K562 (cell line): Measurements from ENCODE around the gene MYMX. TPM values are rescaled to one million over a fixed set of nuclear protein-coding genes. Genes with fewer than 3 reads are reported as not detected.

ENCODE experiments used
- ARID3A ChIP-seq: IDR thresholded peaks from 2 replicates; pipeline ENCODE4 v1.6.1; 2012; ENCODE audit warnings: low read depth, low read length, improper control_type of control experiment, borderline replicate concordance
- ATF2 ChIP-seq: sonication (generic); formaldehyde crosslinking; IDR thresholded peaks from 2 replicates; pipeline ENCODE4 v1.8.1; 2022; ENCODE audit warnings: missing genetic modification reagents
- BRD4 ChIP-seq: fragments of 200-600 bp; sonication (generic); IDR thresholded peaks from 2 replicates; pipeline ENCODE4 v1.6.1; 2017; ENCODE audit warnings: inconsistent platforms
- DPF2 ChIP-seq: fragments of 450-650 bp; IDR thresholded peaks from 2 replicates; pipeline ENCODE4 v1.6.1; 2016
- HCFC1 ChIP-seq: IDR thresholded peaks from 2 replicates; pipeline ENCODE4 v1.6.1; 2012; ENCODE audit warnings: low read depth, low read length, improper control_type of control experiment
- JUN ChIP-seq, 2 experiments: sonication (generic) in 1 of 2; formaldehyde crosslinking in 1 of 2; IDR thresholded peaks; 2 replicates each; pipeline versions ENCODE4 v1.6.1 to v1.8.0; 2012 to 2022; ENCODE audit warnings: borderline replicate concordance in 2 of 2, mild to moderate bottlenecking in 2 of 2, improper control_type of control experiment in 1 of 2, low read depth in 1 of 2, low read length in 1 of 2, missing genetic modification reagents in 1 of 2
- MBD2 ChIP-seq: sonication (generic); IDR thresholded peaks from 2 replicates; pipeline ENCODE4 v1.6.1; 2016; ENCODE audit warnings: low read depth, borderline replicate concordance
- MYC ChIP-seq, 2 experiments: fragments of 250-450 bp in 1 of 2; sonication (Bioruptor Pico) in 1 of 2; IDR thresholded peaks; 2 replicates each; pipeline versions ENCODE4 v1.5.1 to v1.6.1; 2012 to 2021; ENCODE audit warnings: low read depth in 2 of 2, borderline replicate concordance in 1 of 2, improper control_type of control experiment in 1 of 2, low read length in 1 of 2, mild to moderate bottlenecking in 1 of 2, moderate library complexity in 1 of 2
- NCOA1 ChIP-seq: fragments of 450-650 bp; IDR thresholded peaks from 2 replicates; pipeline ENCODE4 v1.6.1; 2016; ENCODE audit warnings: low read depth
- PHB ChIP-seq: fragments of 250-450 bp; sonication (Bioruptor Pico); IDR thresholded peaks from 2 replicates; pipeline ENCODE4 v1.5.0; 2021
- PHF20 ChIP-seq: fragments of 450-650 bp; IDR thresholded peaks from 2 replicates; pipeline ENCODE4 v1.6.1; 2018; ENCODE audit not compliant: partially characterized antibody
- SIX5 ChIP-seq, 2 experiments: IDR thresholded peaks; 2 replicates each; pipeline ENCODE4 v1.6.1; 2011; ENCODE audit warnings: low read length in 2 of 2, borderline replicate concordance in 1 of 2, low read depth in 1 of 2, mild to moderate bottlenecking in 1 of 2, moderate library complexity in 1 of 2; ENCODE audit not compliant: insufficient read depth in 1 of 2
- SMAD2 ChIP-seq: fragments of 150-350 bp; IDR thresholded peaks from 2 replicates; pipeline ENCODE4 v1.6.1; 2014; ENCODE audit warnings: low read depth, mild to moderate bottlenecking, low read length
- SREBF1 ChIP-seq: fragments of 150-350 bp; IDR thresholded peaks from 2 replicates; pipeline ENCODE4 v1.6.1; 2014; ENCODE audit warnings: antibody characterized with exemption, low read depth, low read length, borderline replicate concordance
- ZBED1 ChIP-seq: IDR thresholded peaks from 2 replicates; pipeline ENCODE4 v1.6.1; 2014
- ZNF184 ChIP-seq: sonication (generic); formaldehyde crosslinking; IDR thresholded peaks from 2 replicates; pipeline ENCODE4 v1.5.0; 2020; ENCODE audit warnings: missing genetic modification reagents
- ZNF277 ChIP-seq: fragments of 250-450 bp; sonication (Bioruptor Pico); IDR thresholded peaks from 2 replicates; pipeline ENCODE4 v1.8.0; 2022; ENCODE audit warnings: inconsistent platforms, mild to moderate bottlenecking, moderate library complexity, borderline replicate concordance
- polyA plus RNA-seq, 8 experiments: library from polyadenylated mRNA; depleted of rRNA in 4 of 8; stranded (reverse) in 5 of 8; unstranded in 3 of 8; fragments of >200 nt; fragmentation: Nextera tagmentation in 2 of 8; fragmentation: Illumina TruSeq in 1 of 8; extraction: Ambion mirVana in 2 of 8; extraction: Trizol in 1 of 8; gene quantifications; 2 replicates each; pipeline versions ENCODE4 v1.2.1 to v1.2.3, GENCODE V29; 2011 to 2014; ENCODE audit warnings: inconsistent platforms in 1 of 8, missing spikeins in 1 of 8
- total RNA-seq, 7 experiments: library from RNA; depleted of rRNA in 6 of 7; stranded (reverse); fragments of >200 nt in 6 of 7; fragmentation: Illumina TruSeq in 2 of 7; extraction: Trizol in 2 of 7; gene quantifications; 2 replicates each; pipeline versions ENCODE4 v1.2.1 to v1.2.3, GENCODE V29; 2011 to 2021; ENCODE audit warnings: low replicate concordance in 1 of 7
- TF ChIP-seq, protein P1 (sequence below): fragments of 200-800 bp; sonication (Bioruptor generic); IDR thresholded peaks from 2 replicates; pipeline ENCODE4 v1.6.1; 2017; ENCODE audit warnings: missing genetic modification characterization, missing compliant biosample characterization
- TF ChIP-seq, protein P2 (sequence below): fragments of 450-650 bp; formaldehyde crosslinking; IDR thresholded peaks from 2 replicates; pipeline ENCODE4 v1.4.0; 2020; ENCODE audit warnings: mild to moderate bottlenecking, mixed read lengths

MYMX gene
- total and polyA plus RNA-seq, 9 of the 15 experiments (the other 6 are each of a cell fraction or from before 2014, with no cell fraction given), result 0.12 TPM; not detected in 8

GRCh38 chr6:44257025-44257752, 40.5 kb downstream of the MYMX start, which contains the start of gene SLC35B2 (continued):
- TF ChIP-seq, protein P1, sequence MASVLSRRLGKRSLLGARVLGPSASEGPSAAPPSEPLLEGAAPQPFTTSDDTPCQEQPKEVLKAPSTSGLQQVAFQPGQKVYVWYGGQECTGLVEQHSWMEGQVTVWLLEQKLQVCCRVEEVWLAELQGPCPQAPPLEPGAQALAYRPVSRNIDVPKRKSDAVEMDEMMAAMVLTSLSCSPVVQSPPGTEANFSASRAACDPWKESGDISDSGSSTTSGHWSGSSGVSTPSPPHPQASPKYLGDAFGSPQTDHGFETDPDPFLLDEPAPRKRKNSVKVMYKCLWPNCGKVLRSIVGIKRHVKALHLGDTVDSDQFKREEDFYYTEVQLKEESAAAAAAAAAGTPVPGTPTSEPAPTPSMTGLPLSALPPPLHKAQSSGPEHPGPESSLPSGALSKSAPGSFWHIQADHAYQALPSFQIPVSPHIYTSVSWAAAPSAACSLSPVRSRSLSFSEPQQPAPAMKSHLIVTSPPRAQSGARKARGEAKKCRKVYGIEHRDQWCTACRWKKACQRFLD (CRISPR knock-in tag), result no peak; the same call in 1 of the 2 replicates
- TF ChIP-seq JUN (IDR thresholded peaks at IDR 0.05; ENCODE audit: borderline replicate concordance, low read depth, low read length) (no peak; the same call in 1 of the 2 replicates), JUN (CRISPR knock-in tag; IDR thresholded peaks at IDR 0.05; ENCODE audit: borderline replicate concordance) (no peak; the same call in 1 of the 2 replicates), MYC (IDR thresholded peaks at IDR 0.05; ENCODE audit: low read depth, low read length) (peak; percentile 85), MYC (CRISPR knock-in tag; IDR thresholded peaks at IDR 0.05; ENCODE audit: borderline replicate concordance, low read depth) (peak; percentile 81; the same call in 1 of the 2 replicates), ATF2 (CRISPR knock-in tag) (no peak), NCOA1 (no peak), ZBED1 (no peak; the same call in 1 of the 2 replicates), ARID3A (no peak; the same call in 1 of the 2 replicates), BRD4 (0 out of 2 replicates have a peak, but pooled peaks have one; percentile 42), PHB (CRISPR knock-in tag) (no peak; the same call in 1 of the 2 replicates), PHF20 (peak; percentile 89), SMAD2 (no peak), MBD2 (0 out of 2 replicates have a peak, but pooled peaks have one; percentile 12), ZNF277 (CRISPR knock-in tag) (no peak), ZNF184 (CRISPR knock-in tag) (no peak), DPF2 (peak; percentile 74; the same call in 1 of the 2 replicates), SIX5 (IDR thresholded peaks at IDR 0.05; ENCODE audit: borderline replicate concordance in 1 of 2, insufficient read depth in 1 of 2, low read depth in 1 of 2, low read length in 2 of 2) (no peak), HCFC1 (peak; percentile 71), SREBF1 (no peak)
- TF ChIP-seq, protein P2, sequence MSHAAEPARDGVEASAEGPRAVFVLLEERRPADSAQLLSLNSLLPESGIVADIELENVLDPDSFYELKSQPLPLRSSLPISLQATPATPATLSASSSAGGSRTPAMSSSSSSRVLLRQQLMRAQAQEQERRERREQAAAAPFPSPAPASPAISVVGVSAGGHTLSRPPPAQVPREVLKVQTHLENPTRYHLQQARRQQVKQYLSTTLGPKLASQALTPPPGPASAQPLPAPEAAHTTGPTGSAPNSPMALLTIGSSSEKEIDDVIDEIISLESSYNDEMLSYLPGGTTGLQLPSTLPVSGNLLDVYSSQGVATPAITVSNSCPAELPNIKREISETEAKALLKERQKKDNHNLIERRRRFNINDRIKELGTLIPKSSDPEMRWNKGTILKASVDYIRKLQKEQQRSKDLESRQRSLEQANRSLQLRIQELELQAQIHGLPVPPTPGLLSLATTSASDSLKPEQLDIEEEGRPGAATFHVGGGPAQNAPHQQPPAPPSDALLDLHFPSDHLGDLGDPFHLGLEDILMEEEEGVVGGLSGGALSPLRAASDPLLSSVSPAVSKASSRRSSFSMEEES (CRISPR knock-in tag), result peak; percentile 98
